DND-41 (cell line): ENCODE results near the gene PDE8A.

ENCODE experiments used
- EZH2 ChIP-seq: IDR thresholded peaks from 3 replicates; pipeline ENCODE4 v1.6.1; 2012; ENCODE audit warnings: borderline replicate concordance, low read depth, mild to moderate bottlenecking, moderate library complexity, low read length, inconsistent platforms; ENCODE audit not compliant: severe bottlenecking
- TF ChIP-seq, protein P1 (sequence below): IDR thresholded peaks from 2 replicates; pipeline ENCODE4 v1.5.1; 2012; ENCODE audit warnings: borderline replicate concordance, low read length, moderate library complexity, mild to moderate bottlenecking; ENCODE audit not compliant: poor library complexity, severe bottlenecking; ENCODE audit errors: extremely low read depth

DNA sequence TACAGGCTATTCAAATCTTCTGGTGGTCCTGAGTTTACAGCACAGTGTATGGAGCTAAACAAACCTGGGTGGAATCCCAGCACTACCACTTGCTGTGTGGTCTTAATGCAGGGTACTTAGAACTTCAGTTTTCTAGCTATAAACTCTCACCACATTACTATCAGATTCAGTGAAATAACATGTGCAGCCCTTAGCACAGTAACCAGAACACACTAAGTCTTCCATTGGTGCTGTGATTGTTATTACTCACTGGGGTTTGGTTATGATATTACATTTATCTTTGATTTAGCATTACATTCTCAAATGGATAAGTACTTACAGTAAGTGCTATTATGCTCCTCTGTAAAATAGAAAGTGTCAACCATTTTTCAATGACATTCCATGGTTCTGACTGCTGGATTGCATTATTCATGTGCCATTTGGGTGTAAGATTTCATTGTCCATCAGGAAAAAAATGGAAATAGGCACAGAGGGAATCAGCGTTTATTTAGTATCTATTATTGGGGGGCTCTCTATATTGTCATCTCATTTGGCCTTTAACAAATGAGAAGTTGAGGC is 81.9 kb downstream of the PDE8A start:
- TF ChIP-seq, protein P1, sequence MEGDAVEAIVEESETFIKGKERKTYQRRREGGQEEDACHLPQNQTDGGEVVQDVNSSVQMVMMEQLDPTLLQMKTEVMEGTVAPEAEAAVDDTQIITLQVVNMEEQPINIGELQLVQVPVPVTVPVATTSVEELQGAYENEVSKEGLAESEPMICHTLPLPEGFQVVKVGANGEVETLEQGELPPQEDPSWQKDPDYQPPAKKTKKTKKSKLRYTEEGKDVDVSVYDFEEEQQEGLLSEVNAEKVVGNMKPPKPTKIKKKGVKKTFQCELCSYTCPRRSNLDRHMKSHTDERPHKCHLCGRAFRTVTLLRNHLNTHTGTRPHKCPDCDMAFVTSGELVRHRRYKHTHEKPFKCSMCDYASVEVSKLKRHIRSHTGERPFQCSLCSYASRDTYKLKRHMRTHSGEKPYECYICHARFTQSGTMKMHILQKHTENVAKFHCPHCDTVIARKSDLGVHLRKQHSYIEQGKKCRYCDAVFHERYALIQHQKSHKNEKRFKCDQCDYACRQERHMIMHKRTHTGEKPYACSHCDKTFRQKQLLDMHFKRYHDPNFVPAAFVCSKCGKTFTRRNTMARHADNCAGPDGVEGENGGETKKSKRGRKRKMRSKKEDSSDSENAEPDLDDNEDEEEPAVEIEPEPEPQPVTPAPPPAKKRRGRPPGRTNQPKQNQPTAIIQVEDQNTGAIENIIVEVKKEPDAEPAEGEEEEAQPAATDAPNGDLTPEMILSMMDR: no peak
- no peak for TF ChIP-seq EZH2
